Right atrium auricular region (tissue), 2 donors: ENCODE results near the gene LARP1B. TPM values are rescaled to one million over a fixed set of nuclear protein-coding genes. Genes with fewer than 3 reads are reported as not detected.
"Not testable (repeated sequence)": the region's sequence is repeated elsewhere in the genome, so short reads cannot be mapped to it uniquely, and the experiment has no call there.

Experiments
- DNase-seq: peaks from one replicate; pipeline ENCODE4 v3.0.0-alpha.2; 2019; ENCODE audit warnings: low spot score
- H3K27ac ChIP-seq, 2 donors: fragments of 200-600 bp; sonication (generic); 1 replicate in 1 of 2; 2 replicates in 1 of 2; pipeline ENCODE4 v1.5.1; 2016 to 2019
- H3K27me3 ChIP-seq, 2 donors: fragments of 200-600 bp; sonication (generic); one replicate each; pipeline versions ENCODE4 v1.5.1 to v1.6.0; 2017 to 2019
- H3K36me3 ChIP-seq: fragments of 200-600 bp; sonication (generic); one replicate; pipeline ENCODE4 v1.5.1; 2016
- H3K4me1 ChIP-seq, 2 donors: fragments of 200-600 bp; sonication (generic); one replicate each; pipeline versions ENCODE4 v1.5.1 to v1.6.0; 2017 to 2019
- H3K4me3 ChIP-seq, 2 donors: fragments of 200-600 bp; sonication (generic); 1 replicate in 1 of 2; 2 replicates in 1 of 2; pipeline ENCODE4 v1.5.1; 2017 to 2019; ENCODE audit warnings: mild to moderate bottlenecking in 1 of 2, moderate library complexity in 1 of 2
- H3K9me3 ChIP-seq, 2 donors: fragments of 200-600 bp; sonication (generic); one replicate each; pipeline ENCODE4 v1.5.1; 2019
- CTCF ChIP-seq, 2 donors: fragments of 200-600 bp; sonication (generic); IDR thresholded peaks; one replicate each; pipeline ENCODE4 v1.5.1; 2019; ENCODE audit warnings: antibody characterized with exemption in 2 of 2
- total RNA-seq, 2 donors: library from RNA; depleted of rRNA; stranded (reverse); fragments of >200 nt; gene quantifications; one replicate each; pipeline ENCODE4 v1.1.0, GENCODE V29; 2016

Gene LARP1B
- total RNA-seq, 2 donors from 2014 or later: 11.8 to 13.5 TPM

DNA sequence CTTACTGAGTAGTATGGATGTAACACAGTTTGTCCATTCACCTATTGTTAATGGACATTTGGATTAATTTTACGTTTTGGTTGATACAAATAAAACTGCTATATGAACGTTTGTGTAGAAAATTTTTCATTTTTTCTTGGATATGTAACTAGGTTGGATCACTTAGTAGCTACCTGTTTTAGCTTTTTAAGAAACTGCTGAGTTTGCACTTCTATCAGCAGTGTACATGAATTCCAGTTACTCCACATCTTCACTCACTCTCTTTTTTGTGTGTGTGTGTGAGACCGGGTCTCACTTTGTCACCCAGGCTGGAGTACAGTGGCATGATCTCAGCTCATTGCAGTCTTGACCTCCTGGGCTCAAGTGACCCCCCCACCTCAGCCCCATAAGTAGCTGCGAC lies 15.4 kb downstream of the LARP1B start:
- peaks cover 17% of the 10 kb centered on the region for H3K36me3 ChIP-seq
- no peak overlapping the region for H3K27ac ChIP-seq
- no peaks in the 10 kb centered on the region for H3K9me3 ChIP-seq
- H3K4me1 ChIP-seq: no peaks in the 10 kb centered on the region
- no peak for DNase-seq
- no peaks in the 10 kb centered on the region for H3K27me3 ChIP-seq
- no peak for TF ChIP-seq CTCF (IDR thresholded peaks at IDR 0.05)
- no peak overlapping the region for H3K4me3 ChIP-seq

GRCh38 chr4:128095293-128095692 lies 34.2 kb downstream of the LARP1B start:
- H3K4me1 ChIP-seq, H3K9me3 ChIP-seq, DNase-seq, H3K4me3 ChIP-seq, H3K27me3 ChIP-seq, H3K27ac ChIP-seq: not testable (repeated sequence)
- H3K36me3 ChIP-seq: peaks cover 26% of the 10 kb centered on the region

- TF ChIP-seq CTCF (IDR thresholded peaks at IDR 0.05): no peak
- no peaks in the 10 kb centered on the region for H3K9me3 ChIP-seq
- H3K27me3 ChIP-seq: no peaks in the 10 kb centered on the region
- peaks cover 18% of the 10 kb centered on the region for H3K36me3 ChIP-seq
- H3K4me3 ChIP-seq: no peak overlapping the region
- no peaks in the 10 kb centered on the region for H3K4me1 ChIP-seq
- no peak for DNase-seq
- H3K27ac ChIP-seq: no peak overlapping the region
Observed at GRCh38 chr4:128107766-128108165, 46.7 kb downstream of the LARP1B start.

DNA sequence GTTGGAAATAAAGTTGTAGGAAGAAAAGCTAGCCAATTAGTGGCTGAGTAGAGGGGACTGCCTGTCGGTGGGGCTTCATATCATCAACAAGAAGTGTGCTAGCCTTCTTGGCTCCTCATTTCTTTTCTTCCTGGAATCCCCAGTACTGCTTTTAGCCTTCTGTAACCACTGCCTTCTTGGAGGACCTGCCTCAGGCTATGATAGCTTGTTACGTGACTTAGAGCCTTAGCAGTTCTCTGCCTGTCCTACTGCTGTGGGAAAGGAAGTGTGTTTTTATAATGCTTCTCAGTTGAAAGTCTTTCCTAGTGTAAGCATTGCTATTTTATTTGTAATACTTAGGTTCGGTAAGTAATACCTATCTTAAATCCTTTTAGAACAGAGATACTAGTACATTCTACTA lies 61.9 kb downstream of the LARP1B start:
- no peak for DNase-seq
- no peaks in the 10 kb centered on the region for H3K27me3 ChIP-seq
- no peak overlapping the region for H3K4me3 ChIP-seq
- TF ChIP-seq CTCF (IDR thresholded peaks at IDR 0.05): no peak
- H3K27ac ChIP-seq: no peak overlapping the region
- H3K36me3 ChIP-seq: peaks cover 5% of the 10 kb centered on the region
- no peaks in the 10 kb centered on the region for H3K9me3 ChIP-seq
- no peaks in the 10 kb centered on the region for H3K4me1 ChIP-seq

DNA sequence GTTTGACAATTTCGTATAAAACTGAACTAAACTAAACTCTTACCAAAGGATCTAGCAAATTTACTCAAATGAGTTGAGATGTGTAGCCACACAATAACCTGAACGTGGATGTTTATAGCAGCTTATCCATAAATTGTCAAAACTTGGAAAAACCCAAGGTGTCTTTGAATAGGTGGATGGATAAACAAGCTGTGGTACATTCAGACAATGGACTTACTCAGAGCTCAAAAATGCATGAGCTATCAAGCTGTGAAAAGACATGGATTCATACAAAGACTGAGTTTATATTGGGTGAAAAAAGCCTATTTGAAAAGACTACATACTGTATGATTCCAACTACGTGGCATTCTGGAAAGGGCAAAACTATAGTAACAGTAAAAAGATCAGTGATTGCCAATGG lies 69.5 kb downstream of the LARP1B start:
- H3K4me3 ChIP-seq: no peak overlapping the region
- no peak for DNase-seq
- TF ChIP-seq CTCF (IDR thresholded peaks at IDR 0.05): no peak
- H3K9me3 ChIP-seq: no peaks in the 10 kb centered on the region
- H3K4me1 ChIP-seq: no peaks in the 10 kb centered on the region
- no peaks in the 10 kb centered on the region for H3K36me3 ChIP-seq
- H3K27me3 ChIP-seq: no peaks in the 10 kb centered on the region
- no peak overlapping the region for H3K27ac ChIP-seq

DNA sequence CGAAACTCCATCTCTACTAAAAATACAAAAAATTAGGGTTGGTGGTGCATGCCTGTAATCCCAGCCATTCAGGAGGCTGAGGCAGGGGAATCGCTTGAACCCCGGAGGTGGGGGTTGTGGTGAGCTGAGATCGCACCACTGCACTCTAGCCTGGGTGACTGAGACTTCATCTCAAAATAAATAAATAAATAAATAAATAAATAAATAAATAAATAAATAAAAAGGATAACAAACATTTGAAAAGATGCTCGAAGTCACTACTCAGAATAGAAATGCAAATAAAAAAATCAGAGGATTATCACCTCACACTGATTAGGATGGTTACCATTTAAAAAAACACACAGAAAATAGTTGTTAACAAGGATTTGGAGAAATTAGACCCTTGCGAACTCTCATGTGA lies 73.8 kb downstream of the LARP1B start:
- H3K27ac ChIP-seq: no peak overlapping the region
- no peaks in the 10 kb centered on the region for H3K4me1 ChIP-seq
- no peaks in the 10 kb centered on the region for H3K36me3 ChIP-seq
- TF ChIP-seq CTCF (IDR thresholded peaks at IDR 0.05): no peak
- no peak overlapping the region for H3K4me3 ChIP-seq
- no peak for DNase-seq
- H3K9me3 ChIP-seq: no peaks in the 10 kb centered on the region
- H3K27me3 ChIP-seq: no peaks in the 10 kb centered on the region
